ENCODE measurements around the gene SNAP91. TPM values are rescaled to one million over a fixed set of nuclear protein-coding genes. Genes with fewer than 3 reads are reported as not detected.

Gene SNAP91
- total RNA-seq, 1 donor, result 0.72 TPM

- no peaks in the 10 kb centered on the region for H3K36me3 ChIP-seq (ENCODE audit: insufficient read depth, low read length)
- no peaks in the 10 kb centered on the region for H3K27me3 ChIP-seq (ENCODE audit: insufficient read depth, low read length)
- no peak overlapping the region for H3K27ac ChIP-seq (ENCODE audit: low read depth, low read length)
- H3K79me2 ChIP-seq (ENCODE audit: insufficient read depth, low read length), result no peaks in the 10 kb centered on the region
- no peak overlapping the region for H3K4me2 ChIP-seq (ENCODE audit: insufficient read depth, low read length)
- H3K4me1 ChIP-seq (ENCODE audit: insufficient read depth, low read length), result no peaks in the 10 kb centered on the region
- no peaks in the 10 kb centered on the region for H4K20me1 ChIP-seq (ENCODE audit: insufficient read depth, low read length)
- no peak for DNase-seq (ENCODE audit: insufficient read length, low spot score, missing footprints)
- H3K9me3 ChIP-seq (ENCODE audit: low read depth, low read length), result no peaks in the 10 kb centered on the region
- no peak overlapping the region for H2AFZ ChIP-seq (ENCODE audit: low read length)
- no peak overlapping the region for H3K4me3 ChIP-seq (ENCODE audit: insufficient read depth, low read length)
- TF ChIP-seq CTCF (IDR thresholded peaks at IDR 0.05; ENCODE audit: extremely low read depth, low read depth, low read length), result no peak
Observed at GRCh38 chr6:83741089-83741488, 32.2 kb upstream of the SNAP91 start.

DNA sequence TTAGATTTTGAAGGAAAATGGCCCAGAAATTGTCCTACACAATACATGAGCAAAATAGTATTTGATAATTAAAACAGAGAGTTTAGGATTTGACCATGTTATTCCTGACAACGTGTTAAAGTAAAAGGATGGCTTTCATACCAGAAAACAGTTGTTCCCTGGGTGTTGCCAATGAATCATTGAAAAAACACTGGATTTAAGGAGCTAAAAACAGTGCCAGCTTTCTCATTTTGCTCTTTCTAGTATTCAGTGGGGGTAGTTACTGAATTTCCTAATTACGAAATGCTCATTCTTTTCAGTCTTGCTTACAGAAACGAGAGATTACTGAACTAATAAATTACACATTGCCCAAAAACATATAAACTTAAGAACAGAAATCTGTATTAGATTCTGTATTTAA lies 26.6 kb upstream of the SNAP91 start:
- no peak overlapping the region for H3K4me2 ChIP-seq (ENCODE audit: insufficient read depth, low read length)
- no peaks in the 10 kb centered on the region for H4K20me1 ChIP-seq (ENCODE audit: insufficient read depth, low read length)
- H3K9me3 ChIP-seq (ENCODE audit: low read depth, low read length), result no peaks in the 10 kb centered on the region
- H3K27ac ChIP-seq (ENCODE audit: low read depth, low read length), result no peak overlapping the region
- no peak for DNase-seq (ENCODE audit: insufficient read length, low spot score, missing footprints)
- H2AFZ ChIP-seq (ENCODE audit: low read length), result no peak overlapping the region
- no peak for TF ChIP-seq CTCF (IDR thresholded peaks at IDR 0.05; ENCODE audit: extremely low read depth, low read depth, low read length)
- no peaks in the 10 kb centered on the region for H3K27me3 ChIP-seq (ENCODE audit: insufficient read depth, low read length)
- no peak overlapping the region for H3K4me3 ChIP-seq (ENCODE audit: insufficient read depth, low read length)
- H3K4me1 ChIP-seq (ENCODE audit: insufficient read depth, low read length), result no peaks in the 10 kb centered on the region
- H3K36me3 ChIP-seq (ENCODE audit: insufficient read depth, low read length), result no peaks in the 10 kb centered on the region
- no peaks in the 10 kb centered on the region for H3K79me2 ChIP-seq (ENCODE audit: insufficient read depth, low read length)

- no peak for DNase-seq (ENCODE audit: insufficient read length, low spot score, missing footprints)
- Histone ChIP-seq H3K4me2 (ENCODE audit: insufficient read depth, low read length) (no peak overlapping the region), H3K4me3 (ENCODE audit: insufficient read depth, low read length) (no peak overlapping the region), H2AFZ (ENCODE audit: low read length) (no peak overlapping the region), H3K27me3 (ENCODE audit: insufficient read depth, low read length) (no peaks in the 10 kb centered on the region), H3K79me2 (ENCODE audit: insufficient read depth, low read length) (no peaks in the 10 kb centered on the region), H3K36me3 (ENCODE audit: insufficient read depth, low read length) (no peaks in the 10 kb centered on the region), H3K9me3 (ENCODE audit: low read depth, low read length) (no peaks in the 10 kb centered on the region), H3K4me1 (ENCODE audit: insufficient read depth, low read length) (no peaks in the 10 kb centered on the region), H4K20me1 (ENCODE audit: insufficient read depth, low read length) (no peaks in the 10 kb centered on the region), H3K27ac (ENCODE audit: low read depth, low read length) (no peak overlapping the region)
- no peak for TF ChIP-seq CTCF (IDR thresholded peaks at IDR 0.05; ENCODE audit: extremely low read depth, low read depth, low read length)
Observed at GRCh38 chr6:83729871-83730270, 21.0 kb upstream of the SNAP91 start.

DNA sequence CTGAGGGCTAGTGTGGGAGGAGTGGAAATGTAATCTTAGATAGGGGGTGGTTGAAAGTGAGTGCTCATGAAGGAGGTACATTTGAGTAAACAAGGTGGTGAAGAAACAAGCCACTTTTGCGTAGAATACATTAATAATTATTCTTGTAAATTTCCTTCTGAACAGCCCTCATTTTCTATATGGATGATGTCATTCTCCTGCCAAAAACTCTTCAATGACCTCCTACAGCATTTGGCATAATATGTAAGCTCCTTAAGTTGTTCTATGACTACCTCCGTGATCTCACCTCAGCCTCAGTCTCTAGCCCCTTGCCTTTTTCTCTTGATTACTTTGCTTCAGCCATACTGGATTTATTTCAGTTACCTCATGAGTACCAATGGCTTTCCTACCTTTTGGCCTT lies 14.0 kb upstream of the SNAP91 start:
- H3K4me1 ChIP-seq (ENCODE audit: insufficient read depth, low read length), result no peaks in the 10 kb centered on the region
- no peak for DNase-seq (ENCODE audit: insufficient read length, low spot score, missing footprints)
- H3K36me3 ChIP-seq (ENCODE audit: insufficient read depth, low read length), result no peaks in the 10 kb centered on the region
- no peak overlapping the region for H3K4me2 ChIP-seq (ENCODE audit: insufficient read depth, low read length)
- H2AFZ ChIP-seq (ENCODE audit: low read length), result no peak overlapping the region
- no peak overlapping the region for H3K27ac ChIP-seq (ENCODE audit: low read depth, low read length)
- no peaks in the 10 kb centered on the region for H3K79me2 ChIP-seq (ENCODE audit: insufficient read depth, low read length)
- no peaks in the 10 kb centered on the region for H4K20me1 ChIP-seq (ENCODE audit: insufficient read depth, low read length)
- no peak for TF ChIP-seq CTCF (IDR thresholded peaks at IDR 0.05; ENCODE audit: extremely low read depth, low read depth, low read length)
- H3K9me3 ChIP-seq (ENCODE audit: low read depth, low read length), result no peaks in the 10 kb centered on the region
- H3K4me3 ChIP-seq (ENCODE audit: insufficient read depth, low read length), result no peak overlapping the region
- no peaks in the 10 kb centered on the region for H3K27me3 ChIP-seq (ENCODE audit: insufficient read depth, low read length)
